ENCODE data around the gene PLEKHH1.

- TF ChIP-seq POLR2AphosphoS5 (IDR thresholded peaks at IDR 0.05; ENCODE audit: low read depth) = no peak
- no peak for TF ChIP-seq CTCF (conservative IDR thresholded peaks at IDR 0.05; ENCODE audit: low read depth in 2 of 2)
- TF ChIP-seq JUNB (IDR thresholded peaks at IDR 0.05; ENCODE audit: unreplicated experiment) = no peak
- TF ChIP-seq EZH2phosphoT487 (IDR thresholded peaks at IDR 0.05; ENCODE audit: unreplicated experiment) = no peak
- TF ChIP-seq NANOG (IDR thresholded peaks at IDR 0.05; ENCODE audit: borderline replicate concordance) = no peak
- TF ChIP-seq EZH2 (IDR thresholded peaks at IDR 0.05; ENCODE audit: low read depth, unreplicated experiment) = no peak
- no peak for TF ChIP-seq REST (IDR thresholded peaks at IDR 0.05; ENCODE audit: unreplicated experiment)
- TF ChIP-seq ZNF114 (CRISPR knock-in tag; IDR thresholded peaks at IDR 0.05) = no peak
- no peak for TF ChIP-seq CREB1 (CRISPR knock-in tag; IDR thresholded peaks at IDR 0.05; ENCODE audit: low read depth)
- no peak for TF ChIP-seq ETS1 (IDR thresholded peaks at IDR 0.05)
Observed at GRCh38 chr14:67537736-67538135, 4.6 kb downstream of the PLEKHH1 start.

Data from GM23338 (cell line).